ENCODE results near the gene MAPK8IP3. TPM values are rescaled to one million over a fixed set of nuclear protein-coding genes. Genes with fewer than 3 reads are reported as not detected.
"Not testable (repeated sequence)": the region's sequence is repeated elsewhere in the genome, so short reads cannot be mapped to it uniquely, and the experiment has no call there.

The MAPK8IP3 gene
- total RNA-seq, 2 experiments from 2014 or later = 101 to 108 TPM

GRCh38 chr16:1706386-1707192 lies 594 bp downstream of the MAPK8IP3 start:
- Mint-ChIP-seq H3K27ac (peak overlapping the region; percentile 99), H3K4me1 (peaks cover 36% of the 10 kb centered on the region), H3K4me3 (peak overlapping the region; percentile 96), H3K27me3 (no peaks in the 10 kb centered on the region), H3K36me3 (ENCODE audit: low read depth) (peaks cover 9% of the 10 kb centered on the region), H3K9me3 (no peaks in the 10 kb centered on the region)
- DNase-seq = peak; percentile 63
- CTCF ChIA-PET = interaction anchor here (0.6 to 3.4 kb wide), 50 partner anchors 9 to 1130 kb away, joined by 3 to 20 read pairs (median 3); partner anchors contain the start of genes CRAMP1, EME2, IFT140 and JPT2
- POLR2A ChIA-PET = interaction anchor here (0.6 kb wide), 2 partner anchors 76 to 1070 kb away, joined by 3 to 5 read pairs; partner anchors contain the start of genes NUBP2 and SPSB3

DNA sequence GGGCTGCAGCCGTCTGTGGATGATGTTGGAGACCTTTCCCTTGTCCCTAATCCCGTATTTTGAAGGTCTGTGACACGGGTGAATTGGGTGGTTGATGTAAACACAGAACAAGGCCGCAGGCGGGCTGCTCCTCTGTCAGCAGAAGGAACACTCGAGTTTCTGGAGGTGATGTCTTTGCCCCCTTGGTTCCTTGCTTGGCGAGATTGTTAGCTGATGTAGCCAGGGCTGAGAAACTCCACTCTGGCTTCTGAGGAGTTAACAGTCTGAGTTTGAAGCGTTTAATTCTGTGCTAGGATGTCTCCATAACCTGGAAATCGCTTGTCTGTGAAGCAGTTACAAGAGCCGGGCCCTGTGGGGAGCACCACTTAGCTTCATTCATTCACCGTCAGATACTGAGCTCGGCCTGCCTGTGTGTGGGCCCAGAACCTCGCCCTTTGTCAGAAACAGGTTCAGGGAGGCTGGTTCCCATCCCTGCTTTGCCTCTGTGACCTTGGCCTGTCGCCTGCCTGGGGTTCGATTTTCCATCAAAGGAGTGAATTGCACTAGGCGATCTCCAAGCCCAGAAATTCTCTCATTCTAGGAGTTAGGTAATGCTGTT lies 1.3 kb downstream of the MAPK8IP3 start:
- Mint-ChIP-seq H3K36me3 (ENCODE audit: low read depth) (peaks cover 7% of the 10 kb centered on the region), H3K9me3 (no peaks in the 10 kb centered on the region), H3K27ac (peak overlapping the region; percentile 94), H3K27me3 (no peaks in the 10 kb centered on the region), H3K4me3 (peak overlapping the region; percentile 91), H3K4me1 (peaks cover 36% of the 10 kb centered on the region)
- CTCF ChIA-PET = interaction anchor here (1.4 to 3.4 kb wide), 3 partner anchors 17 to 93 kb away, joined by 3 to 20 read pairs (median 13); partner anchors contain the start of genes NUBP2 and SPSB3
- POLR2A ChIA-PET = no interaction called here
- DNase-seq = peak; percentile 26

- Mint-ChIP-seq H3K4me3 (peak overlapping the region; percentile 91), H3K27ac (peak overlapping the region; percentile 94), H3K36me3 (ENCODE audit: low read depth) (peaks cover 4% of the 10 kb centered on the region), H3K9me3 (no peaks in the 10 kb centered on the region), H3K27me3 (no peaks in the 10 kb centered on the region), H3K4me1 (peaks cover 36% of the 10 kb centered on the region)
- ChIA-PET CTCF (interaction anchor here (0.6 to 3.4 kb wide), 3 partner anchors 8 to 147 kb away, joined by 4 to 20 read pairs (median 4); no protein-coding TSS in a partner anchor), POLR2A (no interaction called here)
- DNase-seq = no peak
Measured at GRCh38 chr16:1708083-1708767, 2.2 kb downstream of the MAPK8IP3 start.

- POLR2A ChIA-PET = no interaction called here
- Mint-ChIP-seq H3K36me3 (ENCODE audit: low read depth) (peaks cover 4% of the 10 kb centered on the region), H3K27ac (peak overlapping the region; percentile 54), H3K27me3 (no peaks in the 10 kb centered on the region), H3K4me1 (peaks cover 38% of the 10 kb centered on the region), H3K4me3 (peak overlapping the region; percentile 91), H3K9me3 (no peaks in the 10 kb centered on the region)
- CTCF ChIA-PET = interaction anchor here (0.6 to 0.9 kb wide), 2 partner anchors 8 to 147 kb away, joined by 4 read pairs; no protein-coding TSS in a partner anchor
- no peak for DNase-seq
Measured at GRCh38 chr16:1708768-1709180, 2.8 kb downstream of the MAPK8IP3 start.

- ChIA-PET CTCF (no interaction called here), POLR2A (no interaction called here)
- Mint-ChIP-seq H3K9me3 (no peaks in the 10 kb centered on the region), H3K27ac (no peak overlapping the region), H3K27me3 (no peaks in the 10 kb centered on the region), H3K4me1 (peaks cover 35% of the 10 kb centered on the region), H3K36me3 (ENCODE audit: low read depth) (peaks cover 4% of the 10 kb centered on the region), H3K4me3 (no peak overlapping the region)
- DNase-seq = no peak
Measured at GRCh38 chr16:1709356-1709755, 3.4 kb downstream of the MAPK8IP3 start.

DNA sequence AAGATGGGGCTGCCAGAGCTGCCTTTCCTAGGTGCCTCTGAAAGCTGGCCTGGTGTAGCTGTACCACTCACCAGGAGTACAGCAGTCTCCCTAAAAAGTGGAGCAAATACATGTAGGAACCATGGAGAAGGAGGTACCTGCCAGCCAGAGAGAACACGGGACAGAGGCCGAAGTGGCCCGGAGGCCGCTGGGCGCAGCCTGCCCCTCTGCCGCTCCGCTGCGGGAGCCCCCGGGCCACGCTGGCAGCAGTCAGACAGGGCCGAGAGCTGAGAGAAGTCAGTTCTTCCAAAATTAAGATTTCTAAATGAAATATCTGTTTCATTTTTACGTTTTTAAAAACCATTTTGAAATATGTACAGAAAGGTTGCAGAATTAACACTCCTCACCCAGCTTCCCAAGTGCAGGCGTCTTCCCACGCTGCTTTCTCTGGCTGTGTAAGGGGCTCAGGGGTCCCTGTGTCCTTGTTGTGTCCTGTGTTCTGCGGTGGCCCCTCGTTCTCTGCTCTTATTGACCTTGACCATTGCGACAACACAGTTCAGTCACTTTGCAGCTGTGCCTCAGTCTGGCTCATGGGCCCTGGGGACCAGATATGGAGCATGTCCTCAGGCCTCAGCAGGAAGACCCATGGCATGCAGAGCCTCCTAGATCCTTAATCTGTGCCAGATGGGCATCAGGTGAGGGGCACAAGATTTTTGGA lies 5.0 kb downstream of the MAPK8IP3 start:
- peaks cover 7% of the 10 kb centered on the region for H3K36me3 Mint-ChIP-seq (ENCODE audit: low read depth)
- no peaks in the 10 kb centered on the region for H3K27me3 Mint-ChIP-seq
- H3K4me1 Mint-ChIP-seq = peaks cover 25% of the 10 kb centered on the region
- no peak for DNase-seq
- no peak overlapping the region for H3K27ac Mint-ChIP-seq
- CTCF ChIA-PET = interaction anchor here (0.7 to 0.8 kb wide), 2 partner anchors 13 to 809 kb away, joined by 3 to 4 read pairs; partner anchors contain the start of gene AMDHD2
- H3K9me3 Mint-ChIP-seq = no peaks in the 10 kb centered on the region
- H3K4me3 Mint-ChIP-seq = no peak overlapping the region
- POLR2A ChIA-PET = no interaction called here

DNA sequence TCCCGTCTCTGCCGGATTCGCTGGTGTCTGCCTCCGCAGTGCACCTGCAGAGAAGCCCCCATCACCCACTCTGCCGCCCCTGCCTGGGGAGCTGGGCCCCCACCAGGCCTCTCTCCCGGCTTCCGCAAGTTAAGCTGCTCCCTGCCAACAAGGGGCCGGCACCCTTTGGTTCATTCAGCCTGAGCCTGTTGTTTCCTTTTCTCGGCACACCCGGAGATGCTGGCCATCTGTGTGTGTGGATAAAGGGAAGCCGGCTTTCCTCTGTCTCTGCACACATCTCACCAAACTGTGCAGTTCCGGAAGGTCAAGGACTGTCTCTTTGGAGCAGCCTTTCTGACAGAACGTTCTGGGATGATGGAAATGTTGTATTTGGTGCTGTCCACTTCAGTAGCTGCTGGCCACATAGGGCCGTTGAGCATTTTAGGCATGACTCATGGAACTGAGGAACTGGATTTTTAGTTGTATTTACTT lies 6.8 kb downstream of the MAPK8IP3 start:
- Mint-ChIP-seq H3K27ac (no peak overlapping the region), H3K27me3 (no peaks in the 10 kb centered on the region), H3K9me3 (no peaks in the 10 kb centered on the region), H3K4me3 (no peak overlapping the region), H3K36me3 (ENCODE audit: low read depth) (peaks cover 7% of the 10 kb centered on the region), H3K4me1 (peaks cover 22% of the 10 kb centered on the region)
- POLR2A ChIA-PET = no interaction called here
- CTCF ChIA-PET = interaction anchor here (2.2 kb wide), 1 partner anchor 11 kb away, joined by 6 read pairs; no protein-coding TSS in a partner anchor
- no peak for DNase-seq

GRCh38 chr16:1713331-1713730 lies 7.3 kb downstream of the MAPK8IP3 start:
- peaks cover 17% of the 10 kb centered on the region for H3K4me1 Mint-ChIP-seq
- no peak overlapping the region for H3K4me3 Mint-ChIP-seq
- ChIA-PET POLR2A (no interaction called here), CTCF (interaction anchor here (2.2 kb wide), 1 partner anchor 10 kb away, joined by 6 read pairs; no protein-coding TSS in a partner anchor)
- no peak overlapping the region for H3K27ac Mint-ChIP-seq
- H3K36me3 Mint-ChIP-seq (ENCODE audit: low read depth) = peaks cover 4% of the 10 kb centered on the region
- no peak for DNase-seq
- no peaks in the 10 kb centered on the region for H3K9me3 Mint-ChIP-seq
- H3K27me3 Mint-ChIP-seq = no peaks in the 10 kb centered on the region

GRCh38 chr16:1713933-1714332 lies 7.9 kb downstream of the MAPK8IP3 start:
- ChIA-PET CTCF (interaction anchor here (2.2 kb wide), 1 partner anchor 10 kb away, joined by 6 read pairs; no protein-coding TSS in a partner anchor), POLR2A (no interaction called here)
- H3K4me3 Mint-ChIP-seq = no peak overlapping the region
- no peak for DNase-seq
- H3K27me3 Mint-ChIP-seq = no peaks in the 10 kb centered on the region
- H3K4me1 Mint-ChIP-seq = peaks cover 13% of the 10 kb centered on the region
- H3K27ac Mint-ChIP-seq = no peak overlapping the region
- peaks cover 4% of the 10 kb centered on the region for H3K36me3 Mint-ChIP-seq (ENCODE audit: low read depth)
- no peaks in the 10 kb centered on the region for H3K9me3 Mint-ChIP-seq

DNA sequence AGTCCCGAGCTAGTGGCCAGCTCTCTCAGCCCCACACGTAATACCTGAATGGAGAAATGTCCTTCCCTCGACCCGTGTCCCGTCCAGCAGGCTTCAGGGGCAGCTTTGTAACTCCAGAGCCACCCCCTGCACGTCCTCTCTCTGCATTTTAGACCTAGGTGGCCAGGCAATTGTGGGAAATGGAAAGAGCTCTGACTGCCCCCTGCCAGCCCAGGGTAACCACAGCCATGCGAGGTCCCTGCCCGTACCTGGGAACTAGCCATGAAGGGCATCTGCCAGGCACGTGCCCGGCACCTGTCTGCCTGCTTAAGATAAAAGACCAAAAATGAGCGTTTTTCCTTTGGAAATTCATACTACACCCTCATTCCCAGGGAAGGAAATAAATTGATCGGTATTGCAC lies 9.2 kb downstream of the MAPK8IP3 start:
- CTCF ChIA-PET = interaction anchor here (1.0 kb wide), 1 partner anchor 9 kb away, joined by 4 read pairs; the partner anchor contains the start of gene MAPK8IP3
- H3K27ac Mint-ChIP-seq = no peak overlapping the region
- H3K27me3 Mint-ChIP-seq = no peaks in the 10 kb centered on the region

GRCh38 chr16:1718236-1718635 lies 12.2 kb downstream of the MAPK8IP3 start:
- POLR2A ChIA-PET; H3K36me3 Mint-ChIP-seq (ENCODE audit: low read depth); H3K4me3 Mint-ChIP-seq; H3K27me3 Mint-ChIP-seq; DNase-seq; H3K27ac Mint-ChIP-seq; H3K9me3 Mint-ChIP-seq: not testable (repeated sequence)
- H3K4me1 Mint-ChIP-seq = peaks cover 42% of the 10 kb centered on the region
- CTCF ChIA-PET = interaction anchor here (1.3 kb wide), 1 partner anchor 41 kb away, joined by 3 read pairs; no protein-coding TSS in a partner anchor

More for the DNA sequence above, 9.2 kb downstream of the MAPK8IP3 start:
- Mint-ChIP-seq H3K36me3 (ENCODE audit: low read depth) (peaks cover 5% of the 10 kb centered on the region), H3K9me3 (no peaks in the 10 kb centered on the region), H3K4me1 (peaks cover 19% of the 10 kb centered on the region), H3K4me3 (no peak overlapping the region)
- no peak for DNase-seq
- POLR2A ChIA-PET = no interaction called here

All from activated CD4-positive, alpha-beta T cell treated with anti-CD3 and anti-CD28 coated beads, Interleukin-2, amount 10 ng/mL, durations not matched to agents 7 days and 5 days (primary cell).